ENCODE data around the gene PPP1R16B.
"Not testable (repeated sequence)": the region's sequence is repeated elsewhere in the genome, so short reads cannot be mapped to it uniquely, and the experiment has no call there.

The PPP1R16B gene

DNA sequence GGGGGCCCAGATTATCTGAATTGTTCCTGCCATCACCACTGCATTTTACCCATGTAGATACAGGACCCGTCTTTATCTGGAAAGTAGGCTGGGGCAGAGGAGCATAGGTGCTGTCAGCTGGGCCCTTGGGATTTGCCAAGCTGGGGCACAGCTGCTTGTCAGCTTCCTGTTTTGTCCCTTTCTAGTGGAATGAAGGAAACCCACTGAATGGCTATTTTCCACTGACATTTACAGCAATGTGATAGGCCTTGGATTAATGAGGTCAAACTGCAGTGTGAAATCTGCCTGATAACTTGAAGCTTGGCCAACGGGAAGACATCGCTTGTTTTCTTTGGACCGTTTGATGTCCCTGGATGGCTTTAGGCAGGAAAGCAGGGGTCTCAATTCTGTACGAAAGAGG, 6.7 kb downstream of the PPP1R16B start:
- H3K4me1 ChIP-seq (ENCODE audit: control insufficient read depth in 1 of 2, insufficient read depth in 2 of 2, low read length in 2 of 2): peaks cover 0 to under 1% of the 10 kb centered on the region in 2 donors
- H3K4me3 ChIP-seq (ENCODE audit: low read depth in 1 of 2, low read length in 2 of 2): no peak overlapping the region
- no peak overlapping the region for H3K27ac ChIP-seq (ENCODE audit: low read length)
- no peaks in the 10 kb centered on the region for H3K36me3 ChIP-seq (ENCODE audit: control insufficient read depth in 1 of 2, insufficient read depth in 2 of 2, low read length in 2 of 2)
- no peaks in the 10 kb centered on the region for H3K9me3 ChIP-seq (ENCODE audit: control insufficient read depth in 1 of 2, low read length in 2 of 2)
- H3K27me3 ChIP-seq (ENCODE audit: low read depth, low read length): peaks cover 9% of the 10 kb centered on the region

DNA sequence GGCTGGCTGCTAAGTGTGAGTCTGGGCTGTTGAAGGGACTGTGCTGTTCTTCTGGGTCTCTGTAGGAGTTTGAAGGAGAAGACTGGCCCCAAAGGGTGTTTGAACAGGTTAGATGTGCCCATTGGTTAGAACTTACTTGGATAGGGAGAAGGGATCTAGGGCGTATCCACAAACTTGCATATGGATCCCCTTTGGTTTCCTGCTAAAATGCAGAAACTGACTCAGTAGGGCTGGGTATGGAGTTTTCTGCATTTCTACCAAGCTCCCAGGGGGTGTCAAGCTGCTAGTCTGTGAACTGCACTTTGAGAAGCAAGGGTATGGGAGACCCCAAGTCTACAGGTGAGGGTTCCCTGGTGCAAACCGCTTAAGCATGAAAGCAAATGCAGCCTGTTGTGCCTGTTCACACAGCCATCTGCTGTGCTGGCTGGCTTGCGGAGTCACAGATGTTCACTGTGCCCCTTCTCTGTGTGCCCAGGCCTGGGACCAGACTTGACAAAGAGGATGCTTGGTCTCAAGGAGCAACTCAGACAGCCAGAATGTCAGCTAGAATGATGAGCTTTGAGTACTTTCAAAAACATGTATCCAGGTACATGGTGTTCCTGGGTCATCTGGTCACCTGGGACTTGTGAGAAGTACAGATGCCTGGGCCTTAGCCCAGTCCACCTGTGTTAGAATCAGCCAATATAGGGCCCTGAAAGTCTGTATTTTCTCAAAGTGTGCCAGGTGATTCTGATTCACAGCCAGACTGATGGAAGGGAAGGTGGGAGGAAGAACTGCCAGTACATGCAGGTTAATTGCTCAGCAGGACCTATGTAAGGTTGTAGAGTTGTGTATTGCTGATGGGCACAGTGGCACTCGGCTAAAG, 7.4 kb downstream of the PPP1R16B start:
- Histone ChIP-seq H3K4me3 (ENCODE audit: low read depth in 1 of 2, low read length in 2 of 2) (no peak overlapping the region), H3K9me3 (ENCODE audit: control insufficient read depth in 1 of 2, low read length in 2 of 2) (no peaks in the 10 kb centered on the region), H3K4me1 (ENCODE audit: control insufficient read depth in 1 of 2, insufficient read depth in 2 of 2, low read length in 2 of 2) (no peaks in the 10 kb centered on the region), H3K27ac (ENCODE audit: low read length) (no peak overlapping the region), H3K36me3 (ENCODE audit: control insufficient read depth in 1 of 2, insufficient read depth in 2 of 2, low read length in 2 of 2) (no peaks in the 10 kb centered on the region), H3K27me3 (ENCODE audit: low read depth, low read length) (peaks cover 2% of the 10 kb centered on the region)

DNA sequence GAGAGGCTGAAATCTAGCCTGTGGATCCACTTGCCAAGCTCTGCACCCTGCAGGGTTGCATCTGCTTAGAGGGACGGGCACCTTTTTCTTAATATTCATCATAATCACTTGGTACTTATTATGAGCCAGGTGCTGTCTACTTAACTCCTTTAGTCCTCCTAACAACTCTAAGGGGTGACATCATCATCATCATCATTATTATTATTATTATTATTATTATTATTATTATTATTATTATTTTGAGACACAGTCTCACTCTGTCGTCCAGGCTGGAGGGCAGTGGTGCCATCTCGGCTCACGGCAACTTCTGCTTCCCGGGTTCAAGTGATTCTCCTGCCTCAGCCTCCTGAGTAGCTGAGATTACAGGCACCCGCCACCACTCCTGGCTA, 8.1 kb downstream of the PPP1R16B start:
- H3K36me3 ChIP-seq (ENCODE audit: control insufficient read depth in 1 of 2, insufficient read depth in 2 of 2, low read length in 2 of 2); H3K4me3 ChIP-seq (ENCODE audit: low read depth in 1 of 2, low read length in 2 of 2); H3K4me1 ChIP-seq (ENCODE audit: control insufficient read depth in 1 of 2, insufficient read depth in 2 of 2, low read length in 2 of 2): not testable (repeated sequence)

DNA sequence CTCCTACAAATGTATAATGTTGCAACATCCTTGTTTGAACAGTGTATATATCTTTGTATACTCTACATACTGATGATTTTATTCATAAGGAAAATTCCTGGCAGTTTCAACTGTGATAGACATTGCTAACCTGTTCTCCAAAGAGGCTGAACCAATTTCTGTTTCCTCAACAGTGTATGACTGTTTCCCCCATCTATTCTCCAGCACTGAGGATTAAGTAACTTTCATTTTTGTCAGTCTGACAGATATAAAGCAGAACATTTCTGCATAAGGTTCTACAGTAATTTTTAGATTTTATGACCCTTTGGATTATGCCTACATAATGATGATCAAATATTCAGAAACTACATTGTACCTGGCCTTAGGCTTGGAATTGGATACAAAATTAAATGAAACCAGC, 9.9 kb downstream of the PPP1R16B start:
- no peaks in the 10 kb centered on the region for H3K27me3 ChIP-seq (ENCODE audit: low read depth, low read length)
- H3K4me1 ChIP-seq (ENCODE audit: control insufficient read depth in 1 of 2, insufficient read depth in 2 of 2, low read length in 2 of 2): no peaks in the 10 kb centered on the region
- no peak overlapping the region for H3K27ac ChIP-seq (ENCODE audit: low read length)
- H3K9me3 ChIP-seq (ENCODE audit: control insufficient read depth in 1 of 2, low read length in 2 of 2): no peaks in the 10 kb centered on the region
- H3K4me3 ChIP-seq (ENCODE audit: low read depth in 1 of 2, low read length in 2 of 2): no peak overlapping the region
- no peaks in the 10 kb centered on the region for H3K36me3 ChIP-seq (ENCODE audit: control insufficient read depth in 1 of 2, insufficient read depth in 2 of 2, low read length in 2 of 2)

More for the DNA sequence above, 8.1 kb downstream of the PPP1R16B start:
- H3K9me3 ChIP-seq (ENCODE audit: control insufficient read depth in 1 of 2, low read length in 2 of 2); H3K27ac ChIP-seq (ENCODE audit: low read length); H3K27me3 ChIP-seq (ENCODE audit: low read depth, low read length): not testable (repeated sequence)

- Histone ChIP-seq H3K4me1 (ENCODE audit: control insufficient read depth in 1 of 2, insufficient read depth in 2 of 2, low read length in 2 of 2) (no peaks in the 10 kb centered on the region), H3K27me3 (ENCODE audit: low read depth, low read length) (no peaks in the 10 kb centered on the region), H3K4me3 (ENCODE audit: low read depth in 1 of 2, low read length in 2 of 2) (no peak overlapping the region), H3K9me3 (ENCODE audit: control insufficient read depth in 1 of 2, low read length in 2 of 2) (no peaks in the 10 kb centered on the region), H3K27ac (ENCODE audit: low read length) (no peak overlapping the region), H3K36me3 (ENCODE audit: control insufficient read depth in 1 of 2, insufficient read depth in 2 of 2, low read length in 2 of 2) (no peaks in the 10 kb centered on the region)
Observed at GRCh38 chr20:38818113-38819065, 12.9 kb downstream of the PPP1R16B start.

GRCh38 chr20:38825571-38825900, 20.0 kb downstream of the PPP1R16B start:
- no peaks in the 10 kb centered on the region for H3K9me3 ChIP-seq (ENCODE audit: control insufficient read depth in 1 of 2, low read length in 2 of 2)
- no peaks in the 10 kb centered on the region for H3K27me3 ChIP-seq (ENCODE audit: low read depth, low read length)
- H3K4me3 ChIP-seq (ENCODE audit: low read depth in 1 of 2, low read length in 2 of 2): no peak overlapping the region
- no peaks in the 10 kb centered on the region for H3K36me3 ChIP-seq (ENCODE audit: control insufficient read depth in 1 of 2, insufficient read depth in 2 of 2, low read length in 2 of 2)
- no peak overlapping the region for H3K27ac ChIP-seq (ENCODE audit: low read length)
- H3K4me1 ChIP-seq (ENCODE audit: control insufficient read depth in 1 of 2, insufficient read depth in 2 of 2, low read length in 2 of 2): peaks cover 0 to 3% of the 10 kb centered on the region in 2 donors

GRCh38 chr20:38825901-38826625, 20.6 kb downstream of the PPP1R16B start:
- no peaks in the 10 kb centered on the region for H3K27me3 ChIP-seq (ENCODE audit: low read depth, low read length)
- H3K36me3 ChIP-seq (ENCODE audit: control insufficient read depth in 1 of 2, insufficient read depth in 2 of 2, low read length in 2 of 2): no peaks in the 10 kb centered on the region
- H3K4me1 ChIP-seq (ENCODE audit: control insufficient read depth in 1 of 2, insufficient read depth in 2 of 2, low read length in 2 of 2): peaks cover 0 to 3% of the 10 kb centered on the region in 2 donors
- no peak overlapping the region for H3K4me3 ChIP-seq (ENCODE audit: low read depth in 1 of 2, low read length in 2 of 2)
- no peak overlapping the region for H3K27ac ChIP-seq (ENCODE audit: low read length)
- H3K9me3 ChIP-seq (ENCODE audit: control insufficient read depth in 1 of 2, low read length in 2 of 2): no peaks in the 10 kb centered on the region

GRCh38 chr20:38827770-38828281, 22.3 kb downstream of the PPP1R16B start:
- no peaks in the 10 kb centered on the region for H3K27me3 ChIP-seq (ENCODE audit: low read depth, low read length)
- no peaks in the 10 kb centered on the region for H3K36me3 ChIP-seq (ENCODE audit: control insufficient read depth in 1 of 2, insufficient read depth in 2 of 2, low read length in 2 of 2)
- H3K27ac ChIP-seq (ENCODE audit: low read length): no peak overlapping the region
- H3K9me3 ChIP-seq (ENCODE audit: control insufficient read depth in 1 of 2, low read length in 2 of 2): no peaks in the 10 kb centered on the region
- H3K4me1 ChIP-seq (ENCODE audit: control insufficient read depth in 1 of 2, insufficient read depth in 2 of 2, low read length in 2 of 2): peaks cover 0 to 3% of the 10 kb centered on the region in 2 donors
- no peak overlapping the region for H3K4me3 ChIP-seq (ENCODE audit: low read depth in 1 of 2, low read length in 2 of 2)

- Histone ChIP-seq H3K27ac (ENCODE audit: low read length) (no peak overlapping the region), H3K4me1 (ENCODE audit: control insufficient read depth in 1 of 2, insufficient read depth in 2 of 2, low read length in 2 of 2) (peaks cover 0 to 3% of the 10 kb centered on the region in 2 donors), H3K27me3 (ENCODE audit: low read depth, low read length) (no peaks in the 10 kb centered on the region), H3K4me3 (ENCODE audit: low read depth in 1 of 2, low read length in 2 of 2) (no peak overlapping the region), H3K9me3 (ENCODE audit: control insufficient read depth in 1 of 2, low read length in 2 of 2) (no peaks in the 10 kb centered on the region), H3K36me3 (ENCODE audit: control insufficient read depth in 1 of 2, insufficient read depth in 2 of 2, low read length in 2 of 2) (no peaks in the 10 kb centered on the region)
Observed at GRCh38 chr20:38828514-38829295, 23.2 kb downstream of the PPP1R16B start.

DNA sequence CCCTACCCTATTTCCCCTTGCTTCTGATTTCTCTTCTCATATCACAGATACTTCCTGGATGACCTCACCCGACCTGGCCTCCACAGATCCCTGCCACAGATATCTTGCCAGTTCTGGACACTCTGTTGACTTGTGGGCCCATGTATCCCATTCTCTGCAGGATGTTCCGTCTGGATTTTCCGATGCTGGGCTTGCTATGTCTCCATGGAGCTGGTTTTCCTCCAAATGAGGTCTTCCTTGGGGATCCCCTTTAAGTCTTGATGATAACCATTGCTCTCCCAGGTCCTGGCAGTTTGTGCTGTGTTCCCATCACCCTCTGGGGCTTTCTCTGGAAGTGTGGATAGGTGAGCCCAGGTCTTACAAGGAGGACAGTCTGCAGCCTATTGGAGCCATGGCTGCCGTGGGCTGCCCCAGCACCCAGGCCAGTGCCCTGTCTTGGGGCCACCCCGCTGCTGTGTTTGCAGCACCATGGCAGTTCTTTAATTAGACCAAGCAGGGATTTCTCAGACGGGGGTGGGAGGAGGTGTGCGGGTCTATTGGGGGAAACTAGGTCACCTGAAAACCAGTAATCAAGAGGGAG, 23.9 kb downstream of the PPP1R16B start:
- H3K4me3 ChIP-seq (ENCODE audit: low read depth in 1 of 2, low read length in 2 of 2): no peak overlapping the region
- no peaks in the 10 kb centered on the region for H3K27me3 ChIP-seq (ENCODE audit: low read depth, low read length)
- H3K27ac ChIP-seq (ENCODE audit: low read length): no peak overlapping the region
- H3K36me3 ChIP-seq (ENCODE audit: control insufficient read depth in 1 of 2, insufficient read depth in 2 of 2, low read length in 2 of 2): no peaks in the 10 kb centered on the region
- H3K4me1 ChIP-seq (ENCODE audit: control insufficient read depth in 1 of 2, insufficient read depth in 2 of 2, low read length in 2 of 2): peaks cover 0 to 3% of the 10 kb centered on the region in 2 donors
- no peaks in the 10 kb centered on the region for H3K9me3 ChIP-seq (ENCODE audit: control insufficient read depth in 1 of 2, low read length in 2 of 2)
